GM12875 (cell line): ENCODE results near the gene ACACA.

Experiments used
- H3K4me3 ChIP-seq: one replicate; pipeline ENCODE4 v1.5.1; 2011; ENCODE audit warnings: low read depth, low read length, control low read depth
- TF ChIP-seq, protein P1 (sequence below): IDR thresholded peaks from 2 replicates; pipeline ENCODE4 v1.5.1; 2011; ENCODE audit warnings: low read depth, mild to moderate bottlenecking, control low read depth, inconsistent platforms, low read length, moderate library complexity, borderline replicate concordance; ENCODE audit not compliant: insufficient read depth

ACACA gene

GRCh38 chr17:37194208-37194607, 212.4 kb downstream of the ACACA start:
- TF ChIP-seq, protein P1, sequence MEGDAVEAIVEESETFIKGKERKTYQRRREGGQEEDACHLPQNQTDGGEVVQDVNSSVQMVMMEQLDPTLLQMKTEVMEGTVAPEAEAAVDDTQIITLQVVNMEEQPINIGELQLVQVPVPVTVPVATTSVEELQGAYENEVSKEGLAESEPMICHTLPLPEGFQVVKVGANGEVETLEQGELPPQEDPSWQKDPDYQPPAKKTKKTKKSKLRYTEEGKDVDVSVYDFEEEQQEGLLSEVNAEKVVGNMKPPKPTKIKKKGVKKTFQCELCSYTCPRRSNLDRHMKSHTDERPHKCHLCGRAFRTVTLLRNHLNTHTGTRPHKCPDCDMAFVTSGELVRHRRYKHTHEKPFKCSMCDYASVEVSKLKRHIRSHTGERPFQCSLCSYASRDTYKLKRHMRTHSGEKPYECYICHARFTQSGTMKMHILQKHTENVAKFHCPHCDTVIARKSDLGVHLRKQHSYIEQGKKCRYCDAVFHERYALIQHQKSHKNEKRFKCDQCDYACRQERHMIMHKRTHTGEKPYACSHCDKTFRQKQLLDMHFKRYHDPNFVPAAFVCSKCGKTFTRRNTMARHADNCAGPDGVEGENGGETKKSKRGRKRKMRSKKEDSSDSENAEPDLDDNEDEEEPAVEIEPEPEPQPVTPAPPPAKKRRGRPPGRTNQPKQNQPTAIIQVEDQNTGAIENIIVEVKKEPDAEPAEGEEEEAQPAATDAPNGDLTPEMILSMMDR, result no peak
- no peak overlapping the region for H3K4me3 ChIP-seq

GRCh38 chr17:37191219-37191618, 215.4 kb downstream of the ACACA start:
- TF ChIP-seq, protein P1, result no peak
- H3K4me3 ChIP-seq, result no peak overlapping the region

GRCh38 chr17:37190493-37190892, 216.1 kb downstream of the ACACA start:
- TF ChIP-seq, protein P1, result no peak

GRCh38 chr17:37188157-37188556, 218.5 kb downstream of the ACACA start:
- TF ChIP-seq, protein P1, result no peak
- H3K4me3 ChIP-seq, result no peak overlapping the region

More at GRCh38 chr17:37190493-37190892, 216.1 kb downstream of the ACACA start:
- no peak overlapping the region for H3K4me3 ChIP-seq

GRCh38 chr17:37187262-37187661, 219.4 kb downstream of the ACACA start:
- TF ChIP-seq, protein P1, result no peak
- H3K4me3 ChIP-seq, result no peak overlapping the region

DNA sequence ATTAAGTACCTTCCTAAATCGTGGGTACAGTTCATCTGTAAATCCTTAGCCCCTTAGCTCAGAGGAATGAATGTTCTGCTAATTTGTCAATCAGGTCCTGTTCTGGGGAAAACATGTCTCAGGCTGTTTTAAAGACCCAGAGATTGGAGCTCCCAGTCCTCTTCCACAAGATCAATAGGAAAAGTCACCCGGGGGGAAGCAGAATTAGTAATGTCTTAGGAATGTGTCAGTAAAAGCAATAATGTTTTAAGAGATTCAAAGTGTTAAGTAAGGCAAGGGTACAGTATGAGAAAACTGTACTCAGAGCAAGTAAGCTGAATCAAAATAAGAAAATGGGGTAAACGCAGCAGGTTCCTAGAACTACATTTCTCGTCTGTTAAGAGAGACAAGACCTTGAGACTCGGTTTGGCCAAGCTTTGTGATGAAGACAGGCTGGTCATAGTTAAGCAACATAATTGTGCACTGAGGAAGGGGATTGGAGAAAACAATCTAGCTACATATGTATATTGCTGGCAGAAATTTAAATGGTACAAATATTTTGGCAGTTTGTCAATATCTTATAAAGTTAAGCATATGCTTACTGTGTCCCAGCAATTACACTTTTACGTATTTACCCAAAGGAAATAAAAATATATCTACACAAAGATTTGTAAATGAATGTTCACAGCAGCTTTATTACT, 223.7 kb downstream of the ACACA start:
- TF ChIP-seq, protein P1, result no peak
- no peak overlapping the region for H3K4me3 ChIP-seq

- H3K4me3 ChIP-seq, result no peak overlapping the region
- TF ChIP-seq, protein P1, result no peak
These were observed 226.3 kb downstream of the ACACA start for GRCh38 chr17:37180376-37180775.
